ENCODE data around the gene PJVK. TPM values are rescaled to one million over a fixed set of nuclear protein-coding genes. Genes with fewer than 3 reads are reported as not detected.

The PJVK gene
- total and polyA plus RNA-seq, 2 experiments from 2014 or later, result 1.6 to 2.1 TPM

DNA sequence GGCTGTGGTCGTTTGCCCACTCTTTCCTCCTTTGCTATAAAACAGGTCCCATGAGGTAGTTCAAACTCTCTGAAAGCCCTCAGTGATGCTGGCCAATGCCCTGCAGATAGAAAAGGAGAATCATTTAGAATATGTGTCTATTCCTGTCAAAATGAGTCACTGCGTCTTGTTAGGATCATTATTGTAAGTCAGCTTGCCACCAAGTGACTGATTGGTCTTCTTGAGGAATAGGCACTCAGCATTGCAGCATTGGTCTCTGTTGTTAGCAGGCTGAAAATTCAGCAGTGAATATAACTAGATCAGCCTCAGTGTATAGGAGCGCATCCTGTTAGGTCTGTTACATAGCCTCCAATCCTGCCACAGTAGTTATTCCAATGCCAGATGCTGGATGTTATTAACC is 29.1 kb upstream of the PJVK start:
- no peak for DNase-seq (ENCODE audit: low spot score)
- Histone ChIP-seq H3K79me2 (replicated peaks; ENCODE audit: insufficient read depth) (no peaks in the 10 kb centered on the region; the same call in none of the 2 replicates), H2AFZ (no peak overlapping the region), H4K20me1 (replicated peaks; ENCODE audit: insufficient read depth) (no peaks in the 10 kb centered on the region), H3K4me3 (no peak overlapping the region), H3K36me3 (ENCODE audit: insufficient read depth) (no peaks in the 10 kb centered on the region), H3K27ac (ENCODE audit: low read depth) (no peak overlapping the region), H3K27me3 (ENCODE audit: insufficient read depth) (no peaks in the 10 kb centered on the region), H3K4me2 (no peak overlapping the region), H3K9me2 (ENCODE audit: insufficient read depth) (no peaks in the 10 kb centered on the region), H3F3A (replicated peaks; ENCODE audit: low read depth) (no peaks in the 10 kb centered on the region), H3K4me1 (ENCODE audit: insufficient read depth) (no peaks in the 10 kb centered on the region)
- no peak overlapping the region for H3K27ac Mint-ChIP-seq
- no peak for TF ChIP-seq CREB1 (CRISPR knock-in tag; IDR thresholded peaks at IDR 0.05; ENCODE audit: low read depth)
- TF ChIP-seq ZNF114 (CRISPR knock-in tag; IDR thresholded peaks at IDR 0.05), result no peak
- no peak for TF ChIP-seq EZH2phosphoT487 (IDR thresholded peaks at IDR 0.05; ENCODE audit: unreplicated experiment)
- TF ChIP-seq STAT1 (IDR thresholded peaks at IDR 0.05; ENCODE audit: unreplicated experiment), result no peak
- no peak for TF ChIP-seq NANOG (IDR thresholded peaks at IDR 0.05; ENCODE audit: borderline replicate concordance)
- TF ChIP-seq, protein P1, sequence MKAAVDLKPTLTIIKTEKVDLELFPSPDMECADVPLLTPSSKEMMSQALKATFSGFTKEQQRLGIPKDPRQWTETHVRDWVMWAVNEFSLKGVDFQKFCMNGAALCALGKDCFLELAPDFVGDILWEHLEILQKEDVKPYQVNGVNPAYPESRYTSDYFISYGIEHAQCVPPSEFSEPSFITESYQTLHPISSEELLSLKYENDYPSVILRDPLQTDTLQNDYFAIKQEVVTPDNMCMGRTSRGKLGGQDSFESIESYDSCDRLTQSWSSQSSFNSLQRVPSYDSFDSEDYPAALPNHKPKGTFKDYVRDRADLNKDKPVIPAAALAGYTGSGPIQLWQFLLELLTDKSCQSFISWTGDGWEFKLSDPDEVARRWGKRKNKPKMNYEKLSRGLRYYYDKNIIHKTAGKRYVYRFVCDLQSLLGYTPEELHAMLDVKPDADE (IDR thresholded peaks at IDR 0.05), result no peak
- no peak for TF ChIP-seq EZH2 (IDR thresholded peaks at IDR 0.05; ENCODE audit: low read depth, unreplicated experiment)
- no peak for TF ChIP-seq POLR2AphosphoS5 (IDR thresholded peaks at IDR 0.05; ENCODE audit: low read depth)
- TF ChIP-seq, protein P2, sequence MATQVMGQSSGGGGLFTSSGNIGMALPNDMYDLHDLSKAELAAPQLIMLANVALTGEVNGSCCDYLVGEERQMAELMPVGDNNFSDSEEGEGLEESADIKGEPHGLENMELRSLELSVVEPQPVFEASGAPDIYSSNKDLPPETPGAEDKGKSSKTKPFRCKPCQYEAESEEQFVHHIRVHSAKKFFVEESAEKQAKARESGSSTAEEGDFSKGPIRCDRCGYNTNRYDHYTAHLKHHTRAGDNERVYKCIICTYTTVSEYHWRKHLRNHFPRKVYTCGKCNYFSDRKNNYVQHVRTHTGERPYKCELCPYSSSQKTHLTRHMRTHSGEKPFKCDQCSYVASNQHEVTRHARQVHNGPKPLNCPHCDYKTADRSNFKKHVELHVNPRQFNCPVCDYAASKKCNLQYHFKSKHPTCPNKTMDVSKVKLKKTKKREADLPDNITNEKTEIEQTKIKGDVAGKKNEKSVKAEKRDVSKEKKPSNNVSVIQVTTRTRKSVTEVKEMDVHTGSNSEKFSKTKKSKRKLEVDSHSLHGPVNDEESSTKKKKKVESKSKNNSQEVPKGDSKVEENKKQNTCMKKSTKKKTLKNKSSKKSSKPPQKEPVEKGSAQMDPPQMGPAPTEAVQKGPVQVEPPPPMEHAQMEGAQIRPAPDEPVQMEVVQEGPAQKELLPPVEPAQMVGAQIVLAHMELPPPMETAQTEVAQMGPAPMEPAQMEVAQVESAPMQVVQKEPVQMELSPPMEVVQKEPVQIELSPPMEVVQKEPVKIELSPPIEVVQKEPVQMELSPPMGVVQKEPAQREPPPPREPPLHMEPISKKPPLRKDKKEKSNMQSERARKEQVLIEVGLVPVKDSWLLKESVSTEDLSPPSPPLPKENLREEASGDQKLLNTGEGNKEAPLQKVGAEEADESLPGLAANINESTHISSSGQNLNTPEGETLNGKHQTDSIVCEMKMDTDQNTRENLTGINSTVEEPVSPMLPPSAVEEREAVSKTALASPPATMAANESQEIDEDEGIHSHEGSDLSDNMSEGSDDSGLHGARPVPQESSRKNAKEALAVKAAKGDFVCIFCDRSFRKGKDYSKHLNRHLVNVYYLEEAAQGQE (IDR thresholded peaks at IDR 0.05; ENCODE audit: unreplicated experiment), result no peak
- TF ChIP-seq JUNB (IDR thresholded peaks at IDR 0.05; ENCODE audit: unreplicated experiment), result no peak
- TF ChIP-seq, protein P3, sequence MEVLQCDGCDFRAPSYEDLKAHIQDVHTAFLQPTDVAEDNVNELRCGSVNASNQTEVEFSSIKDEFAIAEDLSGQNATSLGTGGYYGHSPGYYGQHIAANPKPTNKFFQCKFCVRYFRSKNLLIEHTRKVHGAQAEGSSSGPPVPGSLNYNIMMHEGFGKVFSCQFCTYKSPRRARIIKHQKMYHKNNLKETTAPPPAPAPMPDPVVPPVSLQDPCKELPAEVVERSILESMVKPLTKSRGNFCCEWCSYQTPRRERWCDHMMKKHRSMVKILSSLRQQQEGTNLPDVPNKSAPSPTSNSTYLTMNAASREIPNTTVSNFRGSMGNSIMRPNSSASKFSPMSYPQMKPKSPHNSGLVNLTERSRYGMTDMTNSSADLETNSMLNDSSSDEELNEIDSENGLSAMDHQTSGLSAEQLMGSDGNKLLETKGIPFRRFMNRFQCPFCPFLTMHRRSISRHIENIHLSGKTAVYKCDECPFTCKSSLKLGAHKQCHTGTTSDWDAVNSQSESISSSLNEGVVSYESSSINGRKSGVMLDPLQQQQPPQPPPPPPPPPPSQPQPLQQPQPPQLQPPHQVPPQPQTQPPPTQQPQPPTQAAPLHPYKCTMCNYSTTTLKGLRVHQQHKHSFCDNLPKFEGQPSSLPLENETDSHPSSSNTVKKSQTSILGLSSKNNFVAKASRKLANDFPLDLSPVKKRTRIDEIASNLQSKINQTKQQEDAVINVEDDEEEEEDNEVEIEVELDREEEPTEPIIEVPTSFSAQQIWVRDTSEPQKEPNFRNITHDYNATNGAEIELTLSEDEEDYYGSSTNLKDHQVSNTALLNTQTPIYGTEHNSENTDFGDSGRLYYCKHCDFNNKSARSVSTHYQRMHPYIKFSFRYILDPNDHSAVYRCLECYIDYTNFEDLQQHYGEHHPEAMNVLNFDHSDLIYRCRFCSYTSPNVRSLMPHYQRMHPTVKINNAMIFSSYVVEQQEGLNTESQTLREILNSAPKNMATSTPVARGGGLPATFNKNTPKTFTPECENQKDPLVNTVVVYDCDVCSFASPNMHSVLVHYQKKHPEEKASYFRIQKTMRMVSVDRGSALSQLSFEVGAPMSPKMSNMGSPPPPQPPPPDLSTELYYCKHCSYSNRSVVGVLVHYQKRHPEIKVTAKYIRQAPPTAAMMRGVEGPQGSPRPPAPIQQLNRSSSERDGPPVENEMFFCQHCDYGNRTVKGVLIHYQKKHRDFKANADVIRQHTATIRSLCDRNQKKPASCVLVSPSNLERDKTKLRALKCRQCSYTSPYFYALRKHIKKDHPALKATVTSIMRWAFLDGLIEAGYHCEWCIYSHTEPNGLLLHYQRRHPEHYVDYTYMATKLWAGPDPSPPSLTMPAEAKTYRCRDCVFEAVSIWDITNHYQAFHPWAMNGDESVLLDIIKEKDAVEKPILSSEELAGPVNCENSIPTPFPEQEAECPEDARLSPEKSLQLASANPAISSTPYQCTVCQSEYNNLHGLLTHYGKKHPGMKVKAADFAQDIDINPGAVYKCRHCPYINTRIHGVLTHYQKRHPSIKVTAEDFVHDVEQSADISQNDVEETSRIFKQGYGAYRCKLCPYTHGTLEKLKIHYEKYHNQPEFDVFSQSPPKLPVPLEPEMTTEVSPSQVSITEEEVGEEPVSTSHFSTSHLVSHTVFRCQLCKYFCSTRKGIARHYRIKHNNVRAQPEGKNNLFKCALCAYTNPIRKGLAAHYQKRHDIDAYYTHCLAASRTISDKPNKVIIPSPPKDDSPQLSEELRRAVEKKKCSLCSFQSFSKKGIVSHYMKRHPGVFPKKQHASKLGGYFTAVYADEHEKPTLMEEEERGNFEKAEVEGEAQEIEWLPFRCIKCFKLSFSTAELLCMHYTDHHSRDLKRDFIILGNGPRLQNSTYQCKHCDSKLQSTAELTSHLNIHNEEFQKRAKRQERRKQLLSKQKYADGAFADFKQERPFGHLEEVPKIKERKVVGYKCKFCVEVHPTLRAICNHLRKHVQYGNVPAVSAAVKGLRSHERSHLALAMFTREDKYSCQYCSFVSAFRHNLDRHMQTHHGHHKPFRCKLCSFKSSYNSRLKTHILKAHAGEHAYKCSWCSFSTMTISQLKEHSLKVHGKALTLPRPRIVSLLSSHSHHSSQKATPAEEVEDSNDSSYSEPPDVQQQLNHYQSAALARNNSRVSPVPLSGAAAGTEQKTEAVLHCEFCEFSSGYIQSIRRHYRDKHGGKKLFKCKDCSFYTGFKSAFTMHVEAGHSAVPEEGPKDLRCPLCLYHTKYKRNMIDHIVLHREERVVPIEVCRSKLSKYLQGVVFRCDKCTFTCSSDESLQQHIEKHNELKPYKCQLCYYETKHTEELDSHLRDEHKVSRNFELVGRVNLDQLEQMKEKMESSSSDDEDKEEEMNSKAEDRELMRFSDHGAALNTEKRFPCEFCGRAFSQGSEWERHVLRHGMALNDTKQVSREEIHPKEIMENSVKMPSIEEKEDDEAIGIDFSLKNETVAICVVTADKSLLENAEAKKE (CRISPR knock-in tag; IDR thresholded peaks at IDR 0.05), result no peak
- TF ChIP-seq ZNF331 (CRISPR knock-in tag; IDR thresholded peaks at IDR 0.05; ENCODE audit: low read depth), result no peak
- TF ChIP-seq, protein P4, sequence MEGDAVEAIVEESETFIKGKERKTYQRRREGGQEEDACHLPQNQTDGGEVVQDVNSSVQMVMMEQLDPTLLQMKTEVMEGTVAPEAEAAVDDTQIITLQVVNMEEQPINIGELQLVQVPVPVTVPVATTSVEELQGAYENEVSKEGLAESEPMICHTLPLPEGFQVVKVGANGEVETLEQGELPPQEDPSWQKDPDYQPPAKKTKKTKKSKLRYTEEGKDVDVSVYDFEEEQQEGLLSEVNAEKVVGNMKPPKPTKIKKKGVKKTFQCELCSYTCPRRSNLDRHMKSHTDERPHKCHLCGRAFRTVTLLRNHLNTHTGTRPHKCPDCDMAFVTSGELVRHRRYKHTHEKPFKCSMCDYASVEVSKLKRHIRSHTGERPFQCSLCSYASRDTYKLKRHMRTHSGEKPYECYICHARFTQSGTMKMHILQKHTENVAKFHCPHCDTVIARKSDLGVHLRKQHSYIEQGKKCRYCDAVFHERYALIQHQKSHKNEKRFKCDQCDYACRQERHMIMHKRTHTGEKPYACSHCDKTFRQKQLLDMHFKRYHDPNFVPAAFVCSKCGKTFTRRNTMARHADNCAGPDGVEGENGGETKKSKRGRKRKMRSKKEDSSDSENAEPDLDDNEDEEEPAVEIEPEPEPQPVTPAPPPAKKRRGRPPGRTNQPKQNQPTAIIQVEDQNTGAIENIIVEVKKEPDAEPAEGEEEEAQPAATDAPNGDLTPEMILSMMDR (conservative IDR thresholded peaks at IDR 0.05; ENCODE audit: low read depth in 2 of 2), result no peak
- H3K4me1 Mint-ChIP-seq, result peaks cover 5% of the 10 kb centered on the region; the same call in 2 of the 3 replicates
- no peak for ATAC-seq
- peaks cover 7% of the 10 kb centered on the region; the same call in 1 of the 3 replicates for H3K9me3 Mint-ChIP-seq
- no peak overlapping the region for H3K4me3 Mint-ChIP-seq
- H3K36me3 Mint-ChIP-seq (ENCODE audit: low read depth), result peaks cover 20% of the 10 kb centered on the region; the same call in 2 of the 3 replicates
- peaks cover 2% of the 10 kb centered on the region for H3K27me3 Mint-ChIP-seq (ENCODE audit: insufficient read depth, low read depth, poor library complexity)

Data from GM23338 (cell line).